CD14-positive monocyte (primary cell): ENCODE data around the gene CBX1. TPM values are rescaled to one million over a fixed set of nuclear protein-coding genes. Genes with fewer than 3 reads are reported as not detected.
"Not testable (repeated sequence)": the region's sequence is repeated elsewhere in the genome, so short reads cannot be mapped to it uniquely, and the experiment has no call there.

Source experiments
- DNase-seq, 3 donors: peaks; one replicate each; pipeline ENCODE4 v3.0.0-alpha.2; 2011 to 2022
- H2AFZ ChIP-seq: 2 replicates; pipeline ENCODE4 v1.6.0; 2012; ENCODE audit warnings: mild to moderate bottlenecking, low read depth, low read length, inconsistent platforms; ENCODE audit not compliant: insufficient read depth, poor library complexity, severe bottlenecking
- H3K27ac ChIP-seq, 2 donors: 1 replicate in 1 of 2; 2 replicates in 1 of 2; pipeline ENCODE4 v1.5.1; 2012 to 2013; ENCODE audit warnings: low read length in 2 of 2, control low read depth in 1 of 2, inconsistent platforms in 1 of 2, low read depth in 1 of 2, mild to moderate bottlenecking in 1 of 2
- H3K27me3 ChIP-seq, 2 donors: one replicate each; pipeline versions ENCODE4 v1.6.0 to v1.6.1; 2011 to 2013; ENCODE audit warnings: low read length in 2 of 2; ENCODE audit not compliant: control insufficient read depth in 2 of 2, insufficient read depth in 2 of 2
- H3K36me3 ChIP-seq, 2 donors: replicated peaks in 1 of 2; 1 replicate in 1 of 2; 2 replicates in 1 of 2; pipeline versions ENCODE4 v1.5.1 to v1.6.1; 2012 to 2013; ENCODE audit warnings: low read length in 2 of 2, control low read depth in 1 of 2, inconsistent platforms in 1 of 2, mild to moderate bottlenecking in 1 of 2; ENCODE audit not compliant: insufficient read depth in 2 of 2, control insufficient read depth in 1 of 2
- H3K4me1 ChIP-seq, 2 donors: 1 replicate in 1 of 2; 2 replicates in 1 of 2; pipeline versions ENCODE4 v1.5.1 to v1.6.1; 2012 to 2013; ENCODE audit warnings: low read length in 2 of 2, control low read depth in 1 of 2, inconsistent platforms in 1 of 2, mild to moderate bottlenecking in 1 of 2, moderate library complexity in 1 of 2; ENCODE audit not compliant: insufficient read depth in 2 of 2, control insufficient read depth in 1 of 2
- H3K4me2 ChIP-seq: replicated peaks from 2 replicates; pipeline ENCODE3; 2012; ENCODE audit warnings: low read length, moderate library complexity, mild to moderate bottlenecking; ENCODE audit not compliant: poor library complexity, severe bottlenecking; ENCODE audit errors: extremely low read depth
- H3K4me3 ChIP-seq, 3 experiments: fragments of 200-600 bp in 1 of 3; sonication (generic) in 1 of 3; replicated peaks in 1 of 3; 1 replicate in 2 of 3; 2 replicates in 1 of 3; pipeline ENCODE4 v1.5.1; 2011 to 2013; ENCODE audit warnings: low read length in 3 of 3, mild to moderate bottlenecking in 3 of 3, control low read depth in 2 of 3, low read depth in 2 of 3, inconsistent platforms in 1 of 3, moderate library complexity in 1 of 3
- H3K79me2 ChIP-seq: 2 replicates; pipeline ENCODE4 v1.6.0; 2012; ENCODE audit warnings: mild to moderate bottlenecking, control low read depth, inconsistent platforms, low read length, moderate library complexity; ENCODE audit not compliant: insufficient read depth
- H3K9ac ChIP-seq: 2 replicates; pipeline ENCODE4 v1.6.0; 2017; ENCODE audit warnings: low read length, mild to moderate bottlenecking; ENCODE audit not compliant: insufficient read depth, poor library complexity, severe bottlenecking
- H3K9me3 ChIP-seq, 2 donors: replicated peaks in 1 of 2; 1 replicate in 1 of 2; 2 replicates in 1 of 2; pipeline versions ENCODE4 v1.5.1 to v1.6.1; 2012 to 2013; ENCODE audit warnings: low read length in 2 of 2, control low read depth in 1 of 2; ENCODE audit not compliant: control insufficient read depth in 1 of 2, insufficient read depth in 1 of 2
- H4K20me1 ChIP-seq: 2 replicates; pipeline ENCODE4 v1.6.0; 2012; ENCODE audit warnings: mild to moderate bottlenecking, low read length, control low read depth, moderate library complexity; ENCODE audit not compliant: insufficient read depth
- H3K27ac Mint-ChIP-seq, 7 donors: one replicate each; pipeline ENCODE4 v1.8.0; 2020; ENCODE audit warnings: mild to moderate bottlenecking in 7 of 7, mixed read lengths in 7 of 7, moderate library complexity in 6 of 7, inconsistent platforms in 2 of 7
- H3K27me3 Mint-ChIP-seq, 3 donors: one replicate each; pipeline ENCODE4 v1.8.0; 2021 to 2022; ENCODE audit warnings: low read depth in 3 of 3, mild to moderate bottlenecking in 3 of 3, mixed read lengths in 3 of 3, moderate library complexity in 3 of 3, inconsistent platforms in 1 of 3
- H3K36me3 Mint-ChIP-seq, 2 donors: one replicate each; pipeline ENCODE4 v1.8.0; 2020; ENCODE audit warnings: mixed read lengths in 2 of 2, inconsistent platforms in 1 of 2, mild to moderate bottlenecking in 1 of 2
- H3K4me1 Mint-ChIP-seq: one replicate; pipeline ENCODE4 v1.8.0; 2020; ENCODE audit warnings: mild to moderate bottlenecking, mixed read lengths
- H3K4me3 Mint-ChIP-seq, 2 donors: one replicate each; pipeline ENCODE4 v1.8.0; 2020; ENCODE audit warnings: mild to moderate bottlenecking in 2 of 2, mixed read lengths in 2 of 2, moderate library complexity in 1 of 2
- H3K9me3 Mint-ChIP-seq, 7 donors: one replicate each; pipeline ENCODE4 v1.8.0; 2020 to 2022; ENCODE audit warnings: mixed read lengths in 7 of 7, mild to moderate bottlenecking in 6 of 7, moderate library complexity in 6 of 7, inconsistent platforms in 2 of 7
- CTCF ChIP-seq: fragments of 200-600 bp; IDR thresholded peaks from one replicate; pipeline ENCODE4 v1.8.0; 2022; ENCODE audit warnings: antibody characterized with exemption, mild to moderate bottlenecking
- WGBS: methylation state at CpG from one replicate; pipeline ENCODE4 v1.1.5; 2013; ENCODE audit warnings: missing lambda C conversion rate; ENCODE audit not compliant: insufficient coverage; 5-methylcytosine and 5-hydroxymethylcytosine counted together
- intact Hi-C, 2 donors: fragments of 100-400 bp; cut with micrococcal nuclease; formaldehyde crosslinking; loops; one replicate each; pipeline versions ENCODE4 v1.15.0 to v1.15.1; 2023
- polyA plus RNA-seq, 3 donors: library from polyadenylated mRNA; depleted of rRNA in 1 of 3; unstranded in 2 of 3; stranded (reverse) in 1 of 3; fragments of 300-500 nt in 2 of 3; fragments of >200 nt in 1 of 3; fragmentation: Illumina TruSeq in 2 of 3; gene quantifications; 1 replicate in 2 of 3; 2 replicates in 1 of 3; pipeline ENCODE4 v1.2.3, GENCODE V29; 2012 to 2021

CBX1 gene
- polyA plus RNA-seq, 3 donors, result 12.5 to 18.2 (median 17.2) TPM

- Mint-ChIP-seq H3K36me3 (peaks cover 4 to 6% of the 10 kb centered on the region in 2 donors), H3K4me3 (peak within 1 kb of the TSS; percentile 85 to 95), H3K27ac (peak within 1 kb of the TSS in 1 of 7 donors; percentile 37), H3K9me3 (peaks cover 0 to 5% (median 3%) of the 10 kb centered on the region in 7 donors), H3K4me1 (peaks cover 12% of the 10 kb centered on the region), H3K27me3 (peaks cover 48 to 73% (median 64%) of the 10 kb centered on the region in 3 donors)
- peak; percentile 61 to 68 (median 67) for DNase-seq
- peak; percentile 88 for TF ChIP-seq CTCF
- intact Hi-C loops, result no loop called here
- under 1% methylated on average over 66 of the region's 73 CpGs for WGBS
- Histone ChIP-seq H3K36me3 (no peaks in the 10 kb centered on the region), H4K20me1 (no peaks in the 10 kb centered on the region), H3K4me1 (peaks cover 6 to 10% of the 10 kb centered on the region in 2 donors), H3K4me2 (peak within 1 kb of the TSS; percentile 83), H3K27ac (no peak within 1 kb of the TSS), H3K9me3 (no peaks in the 10 kb centered on the region), H3K27me3 (peaks cover 23 to 50% of the 10 kb centered on the region in 2 donors), H3K9ac (peak within 1 kb of the TSS; percentile 60), H3K79me2 (no peaks in the 10 kb centered on the region), H3K4me3 (peak within 1 kb of the TSS; percentile 46 to 83 (median 50)), H2AFZ (peak within 1 kb of the TSS; percentile 96)
Measured at GRCh38 chr17:48037036-48037837, 64.0 kb downstream of the CBX1 start, which contains the start of gene COPZ2. COPZ2 (minus strand) TSS chr17:48037797; CDS start chr17:48037777, 20 bp downstream.

GRCh38 chr17:48036693-48037035 lies 64.6 kb downstream of the CBX1 start:
- Histone ChIP-seq H3K27me3 (peaks cover 23 to 50% of the 10 kb centered on the region in 2 donors), H3K9me3 (no peaks in the 10 kb centered on the region), H3K36me3 (no peaks in the 10 kb centered on the region), H3K9ac (peak overlapping the region; percentile 60), H3K4me1 (peaks cover 6 to 10% of the 10 kb centered on the region in 2 donors), H3K4me2 (peak overlapping the region; percentile 83), H3K79me2 (no peaks in the 10 kb centered on the region), H3K4me3 (peak overlapping the region in 1 of 3 experiments; percentile 83), H2AFZ (no peak overlapping the region), H3K27ac (no peak overlapping the region), H4K20me1 (no peaks in the 10 kb centered on the region)
- DNase-seq, result no peak
- Mint-ChIP-seq H3K9me3 (peaks cover 0 to 5% (median 2%) of the 10 kb centered on the region in 7 donors), H3K4me3 (peak overlapping the region; percentile 85 to 95), H3K27ac (no peak overlapping the region), H3K4me1 (peaks cover 12% of the 10 kb centered on the region), H3K36me3 (peaks cover 4 to 6% of the 10 kb centered on the region in 2 donors), H3K27me3 (peaks cover 47 to 73% (median 63%) of the 10 kb centered on the region in 3 donors)
- WGBS, result 83% methylated on average over 5 of the region's 6 CpGs
- no peak for TF ChIP-seq CTCF
- intact Hi-C loops, result no loop called here

- H3K36me3 Mint-ChIP-seq, result not testable (repeated sequence)
Measured at GRCh38 chr17:48034734-48035133, 66.5 kb downstream of the CBX1 start.

More at GRCh38 chr17:48034734-48035133, 66.5 kb downstream of the CBX1 start:
- H3K9ac ChIP-seq, H3K9me3 Mint-ChIP-seq, H3K4me3 ChIP-seq, H3K4me3 Mint-ChIP-seq, H3K36me3 ChIP-seq, H4K20me1 ChIP-seq, H3K4me1 ChIP-seq, H2AFZ ChIP-seq, H3K27ac ChIP-seq, DNase-seq, H3K9me3 ChIP-seq, H3K4me2 ChIP-seq, intact Hi-C loops, H3K27ac Mint-ChIP-seq, H3K79me2 ChIP-seq: not testable (repeated sequence)
- H3K27me3 Mint-ChIP-seq, result peaks cover 57 to 66% (median 66%) of the 10 kb centered on the region in 3 donors
- peaks cover 23 to 50% of the 10 kb centered on the region in 2 donors for H3K27me3 ChIP-seq
- WGBS, result no CpG with 5 or more reads among the region's 12 CpGs
- peaks cover 12% of the 10 kb centered on the region for H3K4me1 Mint-ChIP-seq
